Fibroblast of skin of abdomen (primary cell): Measurements from ENCODE around the gene FBLN1.

ENCODE experiments used
- DNase-seq: peaks from one replicate; pipeline ENCODE4 v3.0.0-alpha.2; 2013

FBLN1 gene

GRCh38 chr22:45571089-45571488, 68.4 kb downstream of the FBLN1 start:
- no peak for DNase-seq

GRCh38 chr22:45572444-45572843, 69.8 kb downstream of the FBLN1 start:
- DNase-seq, result no peak

DNA sequence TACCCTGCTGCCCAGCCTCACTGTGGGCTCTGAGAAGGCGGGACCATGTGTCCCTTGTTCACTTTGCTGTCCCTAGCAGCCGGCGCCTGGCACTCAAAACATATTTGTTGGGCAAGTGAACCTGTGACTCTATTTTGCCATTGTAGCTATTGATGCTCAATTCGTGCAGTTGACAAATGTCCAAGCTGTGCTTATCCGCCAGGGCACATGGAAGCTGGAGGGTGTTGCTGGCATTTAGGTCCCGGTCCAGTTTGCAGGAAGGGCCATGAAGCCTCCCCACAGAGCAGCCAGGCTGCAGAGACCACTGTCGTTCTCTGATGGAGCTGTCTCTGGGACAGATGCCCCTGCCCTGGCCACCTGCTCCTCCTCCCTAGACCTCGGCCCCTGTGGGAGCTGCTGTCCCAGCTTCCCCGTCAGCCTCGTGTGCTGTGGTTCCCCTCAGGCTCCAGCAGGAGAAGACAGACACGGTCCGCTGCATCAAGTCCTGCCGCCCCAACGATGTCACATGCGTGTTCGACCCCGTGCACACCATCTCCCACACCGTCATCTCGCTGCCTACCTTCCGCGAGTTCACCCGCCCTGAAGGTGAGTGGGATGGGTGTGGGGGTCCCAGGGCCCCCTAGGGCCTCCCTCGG, 71.5 kb downstream of the FBLN1 start:
- no peak for DNase-seq

- no peak for DNase-seq
Measured at GRCh38 chr22:45575173-45575572, 72.5 kb downstream of the FBLN1 start.

DNA sequence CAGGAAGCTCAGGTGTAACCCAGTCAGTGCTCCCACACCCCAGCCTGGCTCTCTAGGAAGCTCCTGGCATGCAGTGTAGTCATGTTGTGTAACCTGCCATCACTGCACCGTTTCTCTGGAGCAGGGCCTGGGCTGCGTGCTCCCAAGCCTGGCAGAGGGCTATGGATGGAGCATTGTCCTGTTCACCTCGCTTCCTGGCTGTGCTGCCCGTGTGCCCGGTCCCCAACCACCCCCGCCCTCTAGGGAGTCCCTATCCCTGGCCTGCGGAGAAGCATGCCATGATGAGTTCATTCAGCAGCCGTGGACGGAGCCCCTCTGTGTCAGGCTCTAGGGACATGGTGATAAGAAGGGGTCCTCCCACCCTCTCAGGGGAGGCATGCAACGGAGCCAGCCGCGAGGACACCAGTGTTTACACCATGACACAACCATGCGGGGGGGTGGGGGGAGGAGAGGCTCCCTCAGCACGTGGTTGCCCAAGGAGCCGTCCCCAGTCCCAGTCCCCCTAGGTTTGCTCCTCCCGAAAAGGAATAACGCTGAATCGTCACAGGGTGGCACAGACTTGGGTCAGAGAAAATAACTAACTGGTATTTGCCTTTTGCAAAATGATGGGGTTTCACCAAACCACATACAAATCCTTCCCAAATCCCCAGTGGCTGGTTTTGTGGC, 73.1 kb downstream of the FBLN1 start:
- no peak for DNase-seq

DNA sequence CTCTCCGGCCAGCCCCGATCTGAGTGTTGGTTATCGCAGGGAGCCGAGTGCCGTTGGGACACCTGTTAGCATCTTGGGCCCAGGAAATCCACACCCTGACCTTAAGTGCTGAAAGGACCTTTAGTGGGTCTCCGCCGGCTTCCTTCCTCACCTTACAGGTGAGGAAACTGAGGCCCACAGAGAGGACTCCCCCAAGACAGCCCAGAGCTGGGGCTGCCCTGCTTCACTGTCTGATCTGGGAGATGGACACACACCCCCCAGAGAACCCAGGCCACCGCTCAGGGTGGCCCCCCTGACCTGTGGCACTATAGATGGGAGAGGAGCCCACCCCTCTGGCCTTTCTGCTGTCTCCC, 73.6 kb downstream of the FBLN1 start:
- no peak for DNase-seq

- no peak for DNase-seq
Measured at GRCh38 chr22:45576730-45577464, 74.2 kb downstream of the FBLN1 start.

DNA sequence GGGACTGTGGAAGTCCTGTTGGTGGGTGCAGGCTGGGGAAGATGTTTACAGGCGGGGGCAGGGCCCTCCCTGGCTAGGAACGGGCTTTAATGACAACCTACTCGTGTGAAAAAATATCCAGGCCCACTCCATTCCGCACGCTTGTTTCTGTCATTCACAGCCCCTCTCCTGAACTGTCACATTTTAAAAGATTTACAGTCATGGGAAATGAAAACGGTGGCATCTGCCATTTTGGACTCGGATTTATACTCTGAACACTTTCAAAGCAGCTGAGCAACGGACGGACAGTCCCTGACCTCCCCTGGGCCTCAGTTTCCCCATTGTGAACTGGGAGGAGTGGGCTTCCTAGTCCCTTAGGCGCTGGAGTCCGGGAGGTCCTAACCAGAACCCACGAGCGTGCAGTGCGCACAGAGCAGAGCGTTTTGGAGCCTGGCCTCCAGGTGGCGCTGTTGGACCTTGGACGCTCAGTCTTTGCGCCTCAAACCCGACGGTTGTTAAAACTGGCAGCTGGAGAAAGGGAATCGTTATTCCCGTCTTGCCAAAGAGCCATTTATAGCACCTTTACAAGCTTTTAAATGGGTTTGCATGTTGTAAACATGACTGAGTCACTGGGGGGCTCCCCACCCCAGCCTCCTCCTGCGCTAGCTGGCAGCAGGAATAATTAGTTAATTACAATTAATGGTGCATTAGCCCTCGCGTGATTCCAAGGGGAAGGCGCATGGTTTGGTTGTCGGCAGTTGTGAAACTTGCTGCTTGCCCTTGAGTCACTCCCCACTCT, 75.3 kb downstream of the FBLN1 start:
- DNase-seq, result peak; percentile 72

GRCh38 chr22:45578524-45579147, 76.0 kb downstream of the FBLN1 start:
- no peak for DNase-seq

GRCh38 chr22:45579306-45579705, 76.6 kb downstream of the FBLN1 start:
- DNase-seq, result no peak

DNA sequence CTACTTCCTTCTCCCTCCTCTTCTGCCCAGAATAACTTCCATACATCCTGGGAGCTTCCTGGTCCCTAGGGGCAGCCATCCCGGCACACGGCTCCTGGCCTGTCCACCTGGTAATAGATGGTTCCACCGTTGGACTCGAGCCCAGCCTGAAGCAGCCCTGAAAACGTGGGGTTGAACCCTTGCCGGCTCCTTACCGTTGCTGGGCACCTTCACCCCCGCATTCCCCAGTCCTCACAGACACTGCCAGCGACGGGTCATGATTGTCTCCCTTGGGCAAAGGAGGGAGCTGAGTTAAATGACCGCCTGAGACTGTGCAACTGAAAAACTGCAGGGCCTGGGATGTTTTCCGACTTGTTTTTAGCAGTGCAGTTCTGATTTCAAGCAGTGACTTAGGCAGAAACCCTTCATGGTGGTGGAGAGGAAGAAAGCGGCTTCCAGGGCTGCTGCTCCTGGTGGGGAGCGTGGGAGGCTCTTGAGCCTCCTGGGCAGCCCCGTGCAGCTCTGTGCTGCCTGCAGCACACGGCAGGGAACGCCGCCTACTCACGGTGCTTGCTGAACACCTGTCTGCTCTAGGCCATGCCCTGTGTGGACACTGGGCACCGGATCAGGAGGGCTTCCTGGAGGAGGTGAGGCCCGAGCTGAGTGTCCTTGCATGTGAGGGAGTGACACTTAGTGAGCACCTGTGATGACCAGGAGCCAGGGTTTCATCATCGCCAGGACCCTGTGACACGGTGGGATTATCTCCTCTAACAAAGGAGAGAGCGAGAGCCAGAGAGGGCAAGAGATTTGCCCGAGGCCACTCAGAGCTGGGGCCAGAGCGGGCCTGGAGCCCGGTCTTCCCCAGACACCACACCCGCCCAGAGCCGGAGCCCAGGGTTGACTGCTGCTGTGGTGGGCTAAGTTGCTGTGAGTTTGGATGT, 77.4 kb downstream of the FBLN1 start:
- no peak for DNase-seq

- DNase-seq, result no peak
Measured at GRCh38 chr22:45580726-45581381, 78.2 kb downstream of the FBLN1 start.

DNA sequence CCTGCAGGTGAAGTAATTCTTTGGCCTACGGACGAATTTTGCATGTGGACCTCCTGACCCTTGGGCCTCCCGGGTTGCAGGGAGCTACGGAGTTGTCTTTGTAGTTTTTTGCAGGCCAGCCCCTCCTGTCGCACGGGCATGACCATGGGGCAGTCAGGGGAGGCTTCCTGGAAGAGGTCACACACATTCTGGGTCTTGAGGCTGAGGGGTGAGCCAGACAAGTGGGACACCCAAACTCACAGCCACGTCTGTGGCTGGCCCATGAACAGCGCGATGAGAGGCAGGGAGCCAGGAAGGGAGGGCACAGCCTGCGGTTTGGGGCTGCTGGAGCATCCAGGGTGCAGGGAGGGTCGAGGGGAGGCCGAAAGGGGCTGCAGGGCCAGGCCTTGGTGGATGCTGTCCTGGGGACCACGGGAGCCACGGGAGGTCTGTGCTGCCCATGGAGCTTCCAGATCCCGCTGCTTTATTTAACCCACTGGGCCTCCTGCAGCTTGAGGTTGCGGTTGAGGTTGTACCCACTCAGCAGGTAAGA, 78.9 kb downstream of the FBLN1 start:
- no peak for DNase-seq

- no peak for DNase-seq
Measured at GRCh38 chr22:45582236-45582954, 79.7 kb downstream of the FBLN1 start.

- no peak for DNase-seq
Measured at GRCh38 chr22:45582955-45583320, 80.3 kb downstream of the FBLN1 start.

- no peak for DNase-seq
Measured at GRCh38 chr22:45583504-45583903, 80.8 kb downstream of the FBLN1 start.

DNA sequence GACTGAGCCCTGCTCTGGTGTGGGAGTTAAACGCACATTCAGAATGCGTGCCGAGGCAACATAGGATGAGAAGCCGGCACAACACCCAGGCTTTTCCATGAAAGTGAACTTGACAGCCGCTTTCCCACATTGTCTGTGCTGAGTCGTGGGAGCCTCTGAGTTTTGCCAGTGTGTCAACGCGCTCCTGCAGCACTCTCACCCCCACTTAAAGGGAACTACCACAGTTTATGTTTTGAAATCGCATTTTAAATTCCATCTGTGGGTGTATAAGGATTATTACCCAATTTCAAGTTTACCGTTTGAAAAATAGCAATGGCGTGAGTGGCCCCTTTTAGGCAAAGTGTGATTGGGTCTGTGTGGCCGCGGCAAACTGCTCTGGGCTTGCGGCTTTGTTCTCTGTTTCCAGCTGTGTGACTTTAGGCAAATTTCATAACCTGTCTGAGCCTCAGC, 81.5 kb downstream of the FBLN1 start:
- DNase-seq, result no peak

- DNase-seq, result no peak
Measured at GRCh38 chr22:45584621-45585436, 82.1 kb downstream of the FBLN1 start.

DNA sequence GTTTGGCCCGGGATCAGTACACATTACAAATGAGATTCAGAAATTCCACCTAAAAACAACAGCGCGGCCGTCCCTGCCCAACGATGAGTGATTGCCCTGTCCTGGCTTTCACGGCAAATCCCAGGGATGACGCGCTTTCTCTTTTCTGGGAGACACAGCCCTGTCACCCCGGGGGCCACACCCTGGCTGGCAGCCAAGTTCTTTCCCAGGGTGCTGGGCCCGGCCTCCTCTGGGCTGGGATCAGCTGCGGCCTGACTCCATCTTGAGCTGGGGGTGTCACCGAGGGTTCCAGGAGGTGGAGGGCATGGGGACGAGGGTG, 82.7 kb downstream of the FBLN1 start:
- no peak for DNase-seq
